ENCODE data around the gene EXOC3L4. TPM values are rescaled to one million over a fixed set of nuclear protein-coding genes. Genes with fewer than 3 reads are reported as not detected.
"Not testable (repeated sequence)": the region's sequence is repeated elsewhere in the genome, so short reads cannot be mapped to it uniquely, and the experiment has no call there.

EXOC3L4 gene
- total RNA-seq, 1 experiment from 2014 or later: 1.7 TPM

- Histone ChIP-seq H4K20me1 (ENCODE audit: insufficient read depth) (no peaks in the 10 kb centered on the region), H3K27ac (no peak overlapping the region), H3K4me1 (replicated peaks; ENCODE audit: insufficient read depth) (peaks cover 69% of the 10 kb centered on the region), H3K27me3 (ENCODE audit: insufficient read depth, low read depth) (no peaks in the 10 kb centered on the region), H3K79me2 (ENCODE audit: low read depth) (0 out of 2 replicates have a peak, but pooled peaks cover 4% of the 10 kb centered on the region), H3K4me2 (no peak overlapping the region), H3K4me3 (no peak overlapping the region), H3K36me3 (ENCODE audit: low read depth) (no peaks in the 10 kb centered on the region), H3K9me3 (ENCODE audit: insufficient read depth, low read depth) (no peaks in the 10 kb centered on the region), H3F3A (ENCODE audit: insufficient read depth, low read depth) (peaks cover 65% of the 10 kb centered on the region), H3K9me2 (ENCODE audit: insufficient read depth) (no peaks in the 10 kb centered on the region), H2AFZ (no peak overlapping the region)
- no TSS peak for BruUV-seq (replicated peaks)
- DNase-seq: no peak
- ChIA-PET CTCF (no interaction called here), POLR2A (ENCODE audit: unreplicated experiment) (no interaction called here)
- intact Hi-C loops (cut with micrococcal nuclease; ENCODE audit: unreplicated experiment): no loop called here
- TF ChIP-seq EZH2 (IDR thresholded peaks at IDR 0.05; ENCODE audit: low read depth): no peak
- TF ChIP-seq, protein P1, sequence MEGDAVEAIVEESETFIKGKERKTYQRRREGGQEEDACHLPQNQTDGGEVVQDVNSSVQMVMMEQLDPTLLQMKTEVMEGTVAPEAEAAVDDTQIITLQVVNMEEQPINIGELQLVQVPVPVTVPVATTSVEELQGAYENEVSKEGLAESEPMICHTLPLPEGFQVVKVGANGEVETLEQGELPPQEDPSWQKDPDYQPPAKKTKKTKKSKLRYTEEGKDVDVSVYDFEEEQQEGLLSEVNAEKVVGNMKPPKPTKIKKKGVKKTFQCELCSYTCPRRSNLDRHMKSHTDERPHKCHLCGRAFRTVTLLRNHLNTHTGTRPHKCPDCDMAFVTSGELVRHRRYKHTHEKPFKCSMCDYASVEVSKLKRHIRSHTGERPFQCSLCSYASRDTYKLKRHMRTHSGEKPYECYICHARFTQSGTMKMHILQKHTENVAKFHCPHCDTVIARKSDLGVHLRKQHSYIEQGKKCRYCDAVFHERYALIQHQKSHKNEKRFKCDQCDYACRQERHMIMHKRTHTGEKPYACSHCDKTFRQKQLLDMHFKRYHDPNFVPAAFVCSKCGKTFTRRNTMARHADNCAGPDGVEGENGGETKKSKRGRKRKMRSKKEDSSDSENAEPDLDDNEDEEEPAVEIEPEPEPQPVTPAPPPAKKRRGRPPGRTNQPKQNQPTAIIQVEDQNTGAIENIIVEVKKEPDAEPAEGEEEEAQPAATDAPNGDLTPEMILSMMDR (conservative IDR thresholded peaks at IDR 0.05): no peak
These were observed 23.6 kb downstream of the EXOC3L4 start for GRCh38 chr14:103118018-103118662.

DNA sequence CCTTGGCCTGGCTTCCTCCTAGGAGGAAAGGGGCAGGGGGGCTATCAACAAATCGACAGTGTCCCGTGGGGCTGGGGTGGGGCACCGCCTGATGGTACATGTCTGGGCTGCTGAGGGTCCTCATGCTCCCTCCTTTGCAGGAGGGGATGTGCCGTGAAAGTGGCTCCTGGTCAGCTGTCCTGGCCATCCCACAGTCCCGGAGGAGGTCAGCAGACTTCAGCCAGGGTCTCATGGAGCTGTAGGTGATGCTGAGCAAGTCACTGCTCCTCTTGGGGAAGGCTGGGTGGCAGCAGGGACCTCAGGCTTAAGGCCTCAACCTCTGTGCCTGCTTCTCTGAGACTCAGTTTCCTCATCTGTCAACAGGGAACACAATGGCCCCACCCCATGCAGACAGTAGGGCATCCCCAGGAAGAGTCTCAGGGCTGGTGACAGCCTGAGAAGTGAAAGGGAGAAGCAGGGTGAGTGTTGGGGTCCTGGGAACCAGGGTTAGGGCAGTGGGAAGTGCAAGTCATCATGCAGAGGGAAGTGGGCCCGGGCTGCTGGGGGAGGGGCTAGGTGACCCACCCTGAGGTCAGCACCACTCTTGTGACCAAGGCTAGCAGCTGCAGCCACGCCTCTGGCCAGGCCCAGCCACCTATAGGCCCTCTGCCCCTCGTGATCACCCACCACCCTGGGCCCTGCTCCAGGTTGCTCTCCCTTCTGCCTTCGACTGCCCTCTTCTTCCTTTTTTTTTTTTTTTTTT lies 24.3 kb downstream of the EXOC3L4 start:
- Histone ChIP-seq H3K36me3 (ENCODE audit: low read depth) (no peaks in the 10 kb centered on the region), H3K27ac (no peak overlapping the region), H2AFZ (no peak overlapping the region), H3K9me3 (ENCODE audit: insufficient read depth, low read depth) (no peaks in the 10 kb centered on the region), H3K4me3 (no peak overlapping the region), H3K27me3 (ENCODE audit: insufficient read depth, low read depth) (no peaks in the 10 kb centered on the region), H3K4me2 (no peak overlapping the region), H3K4me1 (replicated peaks; ENCODE audit: insufficient read depth) (peaks cover 68% of the 10 kb centered on the region), H3K79me2 (ENCODE audit: low read depth) (peaks cover 9% of the 10 kb centered on the region), H3F3A (ENCODE audit: insufficient read depth, low read depth) (peaks cover 65% of the 10 kb centered on the region), H4K20me1 (ENCODE audit: insufficient read depth) (no peaks in the 10 kb centered on the region), H3K9me2 (ENCODE audit: insufficient read depth) (no peaks in the 10 kb centered on the region)
- CTCF ChIA-PET: interaction anchor here (0.7 kb wide), 1 partner anchor 19 kb away, joined by 18 read pairs; no protein-coding TSS in a partner anchor
- no TSS peak for BruUV-seq (replicated peaks)
- POLR2A ChIA-PET (ENCODE audit: unreplicated experiment): no interaction called here
- TF ChIP-seq, protein P1 (conservative IDR thresholded peaks at IDR 0.05): no peak
- intact Hi-C loops (cut with micrococcal nuclease; ENCODE audit: unreplicated experiment): no loop called here
- no peak for DNase-seq

DNA sequence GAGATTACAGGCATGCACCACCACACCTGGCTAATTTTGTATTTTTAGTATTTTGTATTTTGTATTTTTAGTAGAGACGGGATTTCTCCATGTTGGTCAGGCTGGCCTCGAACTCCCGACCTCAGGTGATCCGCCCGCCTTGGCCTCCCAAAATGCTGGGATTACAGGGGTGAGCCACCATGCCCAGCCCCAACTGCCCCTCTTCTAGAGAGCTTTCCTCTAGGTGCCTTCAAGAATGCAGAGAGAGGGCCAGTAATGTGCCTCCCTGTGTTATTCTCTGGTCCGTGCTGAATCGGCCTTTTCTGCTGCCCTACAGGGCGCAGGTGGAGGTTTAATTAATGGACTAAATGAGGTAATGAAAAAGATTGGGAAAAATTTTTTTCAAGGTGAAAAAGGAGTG lies 25.0 kb downstream of the EXOC3L4 start:
- POLR2A ChIA-PET (ENCODE audit: unreplicated experiment); H3K4me2 ChIP-seq; DNase-seq; H3K4me3 ChIP-seq; H3K36me3 ChIP-seq (ENCODE audit: low read depth); H3K27ac ChIP-seq; H3K27me3 ChIP-seq (ENCODE audit: insufficient read depth, low read depth); H2AFZ ChIP-seq; H4K20me1 ChIP-seq (ENCODE audit: insufficient read depth); intact Hi-C loops (cut with micrococcal nuclease; ENCODE audit: unreplicated experiment); BruUV-seq (replicated peaks); H3K9me2 ChIP-seq (ENCODE audit: insufficient read depth); H3K9me3 ChIP-seq (ENCODE audit: insufficient read depth, low read depth): not testable (repeated sequence)
- Histone ChIP-seq H3K4me1 (replicated peaks; ENCODE audit: insufficient read depth) (peaks cover 61% of the 10 kb centered on the region), H3K79me2 (ENCODE audit: low read depth) (peaks cover 16% of the 10 kb centered on the region), H3F3A (ENCODE audit: insufficient read depth, low read depth) (peaks cover 59% of the 10 kb centered on the region)
- CTCF ChIA-PET: interaction anchor here (0.7 kb wide), 1 partner anchor 19 kb away, joined by 18 read pairs; no protein-coding TSS in a partner anchor
